Small intestine (tissue), 7 donors: Measurements from ENCODE around the gene NRXN3. TPM values are rescaled to one million over a fixed set of nuclear protein-coding genes. Genes with fewer than 3 reads are reported as not detected.

Source experiments
- DNase-seq, 2 donors: peaks; one replicate each; pipeline versions ENCODE4 v3.0.0 to v3.0.0-alpha.2; 2013
- FAIRE-seq: peaks from 2 replicates; lab custom pipeline; 2012; peaks lifted over from hg19 to GRCh38; lab: Jason Lieb, UNC
- H3K27ac ChIP-seq, 3 donors: one replicate each; pipeline ENCODE4 v1.5.1; 2013; ENCODE audit warnings: low read length in 2 of 3, mild to moderate bottlenecking in 2 of 3, control low read depth in 1 of 3, inconsistent platforms in 1 of 3, low read depth in 1 of 3, moderate library complexity in 1 of 3
- H3K27me3 ChIP-seq, 3 donors: one replicate each; pipeline ENCODE4 v1.6.1; 2013; ENCODE audit warnings: low read length in 3 of 3, inconsistent platforms in 1 of 3; ENCODE audit not compliant: control insufficient read depth in 3 of 3, insufficient read depth in 3 of 3
- H3K36me3 ChIP-seq, 3 donors: one replicate each; pipeline ENCODE4 v1.6.1; 2013; ENCODE audit warnings: low read length in 3 of 3, inconsistent platforms in 1 of 3, low read depth in 1 of 3, mild to moderate bottlenecking in 1 of 3, moderate library complexity in 1 of 3; ENCODE audit not compliant: control insufficient read depth in 3 of 3, insufficient read depth in 2 of 3
- H3K4me1 ChIP-seq, 3 donors: one replicate each; pipeline ENCODE4 v1.6.1; 2013; ENCODE audit warnings: low read length in 2 of 3, inconsistent platforms in 1 of 3, low read depth in 1 of 3, mild to moderate bottlenecking in 1 of 3, moderate library complexity in 1 of 3; ENCODE audit not compliant: control insufficient read depth in 3 of 3, insufficient read depth in 2 of 3
- H3K4me3 ChIP-seq, 3 donors: one replicate each; pipeline ENCODE4 v1.5.1; 2013; ENCODE audit warnings: low read length in 3 of 3, control low read depth in 1 of 3, inconsistent platforms in 1 of 3, low read depth in 1 of 3, mild to moderate bottlenecking in 1 of 3, moderate library complexity in 1 of 3
- H3K9me3 ChIP-seq, 2 donors: one replicate each; pipeline ENCODE4 v1.6.1; 2013; ENCODE audit warnings: low read depth in 1 of 2, low read length in 1 of 2; ENCODE audit not compliant: control insufficient read depth in 2 of 2, insufficient read depth in 1 of 2
- WGBS, 3 donors: extraction: QIAGEN DNeasy Blood & Tissue Kit; methylation state at CpG; one replicate each; pipeline ENCODE4 v1.1.7; 2013; 5-methylcytosine and 5-hydroxymethylcytosine counted together
- polyA plus RNA-seq, 4 donors: library from polyadenylated mRNA; stranded (reverse) in 3 of 4; unstranded in 1 of 4; fragments of 200-250 nt in 3 of 4; fragments of 120-200 nt in 1 of 4; gene quantifications; one replicate each; pipeline versions ENCODE4 v1.2.1 to v1.2.3, GENCODE V29; 2013
- donor health status: healthy with polysubstance abuse.
- donor health status: control.
- donor health status: control.
- donor health status: Bipolar disorder and iron deficiency.
- donor health status: healthy.

NRXN3 gene
- polyA plus RNA-seq, 4 donors = 2.3 TPM; not detected in 2

GRCh38 chr14:78238141-78238540 is 68.0 kb downstream of the NRXN3 start:
- H3K4me3 ChIP-seq = no peak overlapping the region
- no peaks in the 10 kb centered on the region for H3K27me3 ChIP-seq
- WGBS, 3 donors = 79 to 88% (median 81%) methylated on average over 10 of the region's 10 CpGs
- DNase-seq (no peak), FAIRE-seq (no peak)
- no peaks in the 10 kb centered on the region for H3K9me3 ChIP-seq
- H3K27ac ChIP-seq = no peak overlapping the region
- H3K36me3 ChIP-seq = no peaks in the 10 kb centered on the region
- H3K4me1 ChIP-seq = no peaks in the 10 kb centered on the region

GRCh38 chr14:78240567-78240966 is 70.4 kb downstream of the NRXN3 start:
- FAIRE-seq (no peak), DNase-seq (no peak)
- H3K36me3 ChIP-seq = no peaks in the 10 kb centered on the region

GRCh38 chr14:78242086-78242485 is 71.9 kb downstream of the NRXN3 start:
- 62 to 67% (median 65%) methylated on average over 5 of the region's 5 CpGs for WGBS, 3 donors
- no peaks in the 10 kb centered on the region for H3K9me3 ChIP-seq
- DNase-seq (no peak), FAIRE-seq (no peak)
- no peak overlapping the region for H3K27ac ChIP-seq
- no peaks in the 10 kb centered on the region for H3K4me1 ChIP-seq
- H3K4me3 ChIP-seq = no peak overlapping the region
- no peaks in the 10 kb centered on the region for H3K27me3 ChIP-seq
- H3K36me3 ChIP-seq = no peaks in the 10 kb centered on the region

More at GRCh38 chr14:78240567-78240966, 70.4 kb downstream of the NRXN3 start:
- Histone ChIP-seq H3K4me1 (no peaks in the 10 kb centered on the region), H3K4me3 (no peak overlapping the region), H3K27ac (no peak overlapping the region), H3K9me3 (no peaks in the 10 kb centered on the region), H3K27me3 (no peaks in the 10 kb centered on the region)
- WGBS, 3 donors = 24 to 47% (median 31%) methylated on average over 3 of the region's 3 CpGs

- H3K4me1 ChIP-seq = no peaks in the 10 kb centered on the region
- WGBS, 3 donors = 92 to 95% (median 92%) methylated on average over 20 of the region's 20 CpGs
- FAIRE-seq = no peak
Measured at GRCh38 chr14:78243187-78243586, 73.0 kb downstream of the NRXN3 start.

GRCh38 chr14:78245238-78245637 is 75.1 kb downstream of the NRXN3 start:
- WGBS, 3 donors = 19 to 50% (median 21%) methylated on average over 1 of the region's 1 CpG
- no peak for FAIRE-seq
- Histone ChIP-seq H3K4me1 (no peaks in the 10 kb centered on the region), H3K36me3 (no peaks in the 10 kb centered on the region), H3K27me3 (no peaks in the 10 kb centered on the region), H3K9me3 (no peaks in the 10 kb centered on the region), H3K27ac (no peak overlapping the region), H3K4me3 (no peak overlapping the region)
- DNase-seq = no peak

More at GRCh38 chr14:78243187-78243586, 73.0 kb downstream of the NRXN3 start:
- no peak overlapping the region for H3K27ac ChIP-seq
- H3K36me3 ChIP-seq = no peaks in the 10 kb centered on the region
- no peaks in the 10 kb centered on the region for H3K27me3 ChIP-seq
- H3K9me3 ChIP-seq = no peaks in the 10 kb centered on the region
- no peak for DNase-seq
- no peak overlapping the region for H3K4me3 ChIP-seq

- H3K4me1 ChIP-seq = no peaks in the 10 kb centered on the region
- H3K9me3 ChIP-seq = no peaks in the 10 kb centered on the region
- 37 to 56% (median 50%) methylated on average over 3 of the region's 3 CpGs for WGBS, 3 donors
- no peak for FAIRE-seq
- H3K36me3 ChIP-seq = no peaks in the 10 kb centered on the region
- H3K4me3 ChIP-seq = no peak overlapping the region
- DNase-seq = no peak
- no peaks in the 10 kb centered on the region for H3K27me3 ChIP-seq
- H3K27ac ChIP-seq = no peak overlapping the region
Measured at GRCh38 chr14:78248501-78249090, 78.4 kb downstream of the NRXN3 start.

GRCh38 chr14:78251308-78251707 is 81.1 kb downstream of the NRXN3 start:
- Histone ChIP-seq H3K36me3 (no peaks in the 10 kb centered on the region), H3K9me3 (no peaks in the 10 kb centered on the region), H3K4me3 (no peak overlapping the region), H3K4me1 (no peaks in the 10 kb centered on the region), H3K27ac (no peak overlapping the region), H3K27me3 (no peaks in the 10 kb centered on the region)
- DNase-seq (no peak), FAIRE-seq (no peak)
- 60 to 75% (median 69%) methylated on average over 5 of the region's 5 CpGs for WGBS, 3 donors

- Histone ChIP-seq H3K27ac (no peak overlapping the region), H3K4me1 (no peaks in the 10 kb centered on the region), H3K27me3 (no peaks in the 10 kb centered on the region), H3K36me3 (no peaks in the 10 kb centered on the region), H3K4me3 (no peak overlapping the region), H3K9me3 (no peaks in the 10 kb centered on the region)
- 75 to 86% (median 85%) methylated on average over 3 of the region's 3 CpGs for WGBS, 3 donors
- FAIRE-seq = no peak
- DNase-seq = no peak
Measured at GRCh38 chr14:78253986-78254385, 83.8 kb downstream of the NRXN3 start.

- no peak overlapping the region for H3K4me3 ChIP-seq
- H3K27ac ChIP-seq = no peak overlapping the region
- WGBS, 3 donors = 56 to 66% (median 58%) methylated on average over 9 of the region's 9 CpGs
- H3K27me3 ChIP-seq = no peaks in the 10 kb centered on the region
- FAIRE-seq (no peak), DNase-seq (no peak)
- no peaks in the 10 kb centered on the region for H3K36me3 ChIP-seq
- H3K9me3 ChIP-seq = no peaks in the 10 kb centered on the region
- no peaks in the 10 kb centered on the region for H3K4me1 ChIP-seq
Measured at GRCh38 chr14:78254911-78255461, 84.8 kb downstream of the NRXN3 start.
